Measurements from ENCODE around the gene PYCR2. TPM values are rescaled to one million over a fixed set of nuclear protein-coding genes. Genes with fewer than 3 reads are reported as not detected.
A peak's percentile ranks its signal among the peaks of the same experiment; 100 is the strongest.

The PYCR2 gene
- total and polyA plus RNA-seq, 2 of the 8 experiments (the other 6 are each of a cell fraction or from before 2014, with no cell fraction given), result 79.3 to 84.6 TPM

- Histone ChIP-seq H3K4me1 (replicated peaks in 1 of 4; ENCODE audit: control insufficient read depth in 3 of 4, insufficient read depth in 4 of 4, low read length in 3 of 4) (peaks cover 9 to 20% (median 16%) of the 10 kb centered on the region in 4 experiments), H2BK12ac (ENCODE audit: low read depth, low read length) (peak overlapping the region; percentile 94), H2AFZ (ENCODE audit: low read length) (no peak overlapping the region), H2BK5ac (ENCODE audit: low read depth, low read length) (no peak overlapping the region), H3K14ac (ENCODE audit: insufficient read length) (no peak overlapping the region), H4K8ac (ENCODE audit: extremely low read depth, insufficient read depth, low read length) (no peak overlapping the region), H3K9me3 (ENCODE audit: insufficient read depth in 2 of 2, low read depth in 1 of 2, low read length in 1 of 2) (no peaks in the 10 kb centered on the region), H2BK20ac (ENCODE audit: low read length) (peak overlapping the region; percentile 82; the same call in 1 of the 2 replicates), H3K9ac (replicated peaks in 1 of 4; ENCODE audit: extremely low read depth in 1 of 4, low read depth in 3 of 4, low read length in 3 of 4) (no peak overlapping the region), H3K4me3 (ENCODE audit: extremely low read depth in 1 of 4, insufficient read depth in 2 of 4, low read depth in 3 of 4, low read length in 4 of 4) (0 out of 8 replicates have a peak overlapping the region, but pooled peaks of 1 of the 4 experiments have one; percentile 92), H2AK5ac (ENCODE audit: low read depth, low read length) (peak overlapping the region; percentile 30; the same call in 1 of the 2 replicates), H4K20me1 (replicated peaks in 1 of 2; ENCODE audit: control insufficient read depth in 1 of 2, insufficient read depth in 2 of 2, low read length in 2 of 2) (peaks cover 2 to 10% of the 10 kb centered on the region in 2 experiments), H2BK15ac (ENCODE audit: low read length) (no peak overlapping the region; the same call in 1 of the 2 replicates), H3K18ac (ENCODE audit: extremely low read depth, low read length) (no peak overlapping the region), H3K79me1 (ENCODE audit: low read depth, low read length) (peaks cover 22% of the 10 kb centered on the region), H3K27ac (ENCODE audit: low read depth, low read length) (no peak overlapping the region), H3K27me3 (replicated peaks in 1 of 4; ENCODE audit: control insufficient read depth in 3 of 4, extremely low read depth in 1 of 4, insufficient read depth in 3 of 4, low read length in 3 of 4) (peaks cover 0 to 13% (median 6%) of the 10 kb centered on the region in 4 experiments; a peak in 4 of 7 replicates), H3K56ac (replicated peaks; ENCODE audit: insufficient read length, low read depth, low read length) (no peak overlapping the region), H3K4ac (replicated peaks; ENCODE audit: insufficient read length, low read depth, low read length) (no peak overlapping the region), H2BK120ac (replicated peaks; ENCODE audit: low read depth, low read length) (no peak overlapping the region), H4K91ac (replicated peaks; ENCODE audit: insufficient read length, low read length) (no peak overlapping the region), H3K4me2 (ENCODE audit: insufficient read depth in 1 of 2, low read depth in 2 of 2, low read length in 2 of 2) (peak overlapping the region; percentile 76 to 90; a peak in 3 of 4 replicates), H3K36me3 (ENCODE audit: control insufficient read depth in 2 of 4, insufficient read depth in 4 of 4, low read length in 3 of 4) (no peaks in the 10 kb centered on the region; a peak in 1 of 8 replicates), H3K23ac (ENCODE audit: insufficient read length) (no peak overlapping the region), H4K5ac (ENCODE audit: insufficient read length, low read depth, low read length) (no peak overlapping the region), H3K23me2 (ENCODE audit: low read depth, low read length) (peaks cover 9% of the 10 kb centered on the region; the same call in 1 of the 2 replicates), H3K79me2 (ENCODE audit: control insufficient read depth in 1 of 2, insufficient read depth in 2 of 2, low read length in 2 of 2) (peaks cover 0 to 13% of the 10 kb centered on the region in 2 experiments; a peak in 2 of 4 replicates)
- CTCF ChIA-PET (ENCODE audit: partially characterized antibody), result interaction anchor here (0.7 to 21.3 kb wide), 13 partner anchors 8 to 406 kb away, joined by 3 to 406 read pairs (median 5); partner anchors contain the start of gene LEFTY1
- 66% methylated on average over 2 of the region's 2 CpGs; no CpG with 5 or more reads in 1 of the 2 experiments for WGBS, 2 experiments (ENCODE audit: extremely low coverage in 1 of 2, insufficient coverage in 1 of 2, insufficient read length in 1 of 2, insufficient replicate concordance in 2 of 2, low coverage in 1 of 2, low lambda C conversion rate in 2 of 2, missing lambda C conversion rate in 1 of 2)
- DNase-seq (ENCODE audit: low read depth in 1 of 2, low spot score in 2 of 2) (no peak), FAIRE-seq (no peak)
- no peak for TF ChIP-seq SIN3A (conservative IDR thresholded peaks at IDR 0.05 in 1 of 2, IDR thresholded peaks at IDR 0.05 in 1 of 2; ENCODE audit: low read depth in 1 of 2, low read length in 2 of 2)
- TF ChIP-seq MAX (IDR thresholded peaks at IDR 0.05), result no peak
- TF ChIP-seq SAP30 (IDR thresholded peaks at IDR 0.05; ENCODE audit: insufficient read depth, insufficient replicate concordance, low read length), result no peak
- TF ChIP-seq NRF1 (IDR thresholded peaks at IDR 0.05; ENCODE audit: low read depth, low read length), result no peak
- no peak for TF ChIP-seq CREB1 (IDR thresholded peaks at IDR 0.05)
- TF ChIP-seq SP2 (IDR thresholded peaks at IDR 0.05; ENCODE audit: low read length), result no peak
- POLR2A ChIA-PET (ENCODE audit: partially characterized antibody), result interaction anchor here (0.6 to 4.9 kb wide), 11 partner anchors 8 to 182 kb away, joined by 3 to 63 read pairs (median 10); partner anchors contain the start of genes H3-3A and LEFTY1
These were observed 43.8 kb downstream of the PYCR2 start for GRCh38 chr1:225880222-225880588.
